SK-N-MC (cell line): Measurements from ENCODE around the gene RPP38.

Experiments used
- DNase-seq: peaks from one replicate; pipeline ENCODE4 v3.0.0-alpha.2; 2011; ENCODE audit warnings: low read depth, low spot score
- H3K27ac ChIP-seq: fragments of 200-600 bp; sonication (generic); 2 replicates; pipeline ENCODE4 v1.5.1; 2016; ENCODE audit warnings: mixed run types
- H3K36me3 ChIP-seq: fragments of 200-600 bp; sonication (generic); 2 replicates; pipeline ENCODE4 v1.6.1; 2017; ENCODE audit warnings: antibody characterized with exemption, low read length, mixed read lengths; ENCODE audit not compliant: insufficient read depth
- H3K4me3 ChIP-seq: fragments of 200-600 bp; sonication (generic); 2 replicates; pipeline ENCODE4 v1.5.1; 2016
- H3K9ac ChIP-seq: fragments of 200-600 bp; sonication (generic); 2 replicates; pipeline ENCODE4 v1.8.0; 2017; ENCODE audit warnings: mixed run types, mixed read lengths; ENCODE audit not compliant: insufficient read length
- H3K9me3 ChIP-seq: fragments of 200-600 bp; sonication (generic); 2 replicates; pipeline ENCODE4 v1.6.1; 2017; ENCODE audit warnings: low read depth, mild to moderate bottlenecking, antibody characterized with exemption, low read length, moderate library complexity, mixed read lengths
- EZH2 ChIP-seq: fragments of 200-600 bp; sonication (generic); IDR thresholded peaks from one replicate; pipeline ENCODE4 v1.6.1; 2017; ENCODE audit warnings: antibody characterized with exemption
- FOXP2 ChIP-seq: optimal IDR thresholded peaks from 2 replicates; pipeline ENCODE3; 2011; ENCODE audit warnings: mild to moderate bottlenecking, moderate library complexity; ENCODE audit not compliant: insufficient read depth; ENCODE audit errors: extremely low read length, control extremely low read depth
- POLR2AphosphoS5 ChIP-seq: IDR thresholded peaks from 2 replicates; pipeline ENCODE4 v1.6.1; 2012; ENCODE audit warnings: mild to moderate bottlenecking, low read depth, low read length, borderline replicate concordance

The RPP38 gene

DNA sequence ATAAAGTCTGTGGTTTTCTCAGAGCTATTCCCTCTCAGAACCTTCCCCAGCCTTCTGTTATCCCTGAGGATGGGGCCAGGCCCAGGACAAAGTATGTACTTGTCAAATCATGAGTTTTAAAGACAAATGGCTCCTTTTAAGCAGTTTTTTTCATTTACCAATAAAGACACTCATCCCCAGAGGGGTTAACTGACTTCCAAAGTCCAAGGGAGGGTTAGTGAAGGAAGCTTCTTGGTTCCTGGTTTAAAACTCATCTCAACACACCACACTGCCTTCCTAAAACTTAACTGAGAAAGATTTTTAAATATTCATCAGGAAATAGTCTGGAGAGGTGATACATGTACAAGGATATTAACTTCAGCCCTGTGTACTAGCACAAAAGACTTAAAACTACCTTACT, 55.4 kb downstream of the RPP38 start:
- Histone ChIP-seq H3K36me3 (no peaks in the 10 kb centered on the region), H3K27ac (no peak overlapping the region), H3K9ac (no peak overlapping the region), H3K4me3 (no peak overlapping the region), H3K9me3 (no peaks in the 10 kb centered on the region)
- DNase-seq, result no peak
- TF ChIP-seq POLR2AphosphoS5, result no peak
- TF ChIP-seq EZH2, result no peak
- TF ChIP-seq FOXP2, result no peak
